WI38 (cell line): ENCODE measurements around the gene FGFBP1.

Experiments used
- H3K4me3 ChIP-seq: 2 replicates; pipeline ENCODE4 v1.5.1; 2011; ENCODE audit warnings: low read depth, mild to moderate bottlenecking, control low read depth, low read length
- TF ChIP-seq, protein P1 (sequence below): IDR thresholded peaks from 2 replicates; pipeline ENCODE4 v1.5.1; 2012; ENCODE audit warnings: low read depth, mild to moderate bottlenecking, control low read depth, low read length

FGFBP1 gene

DNA sequence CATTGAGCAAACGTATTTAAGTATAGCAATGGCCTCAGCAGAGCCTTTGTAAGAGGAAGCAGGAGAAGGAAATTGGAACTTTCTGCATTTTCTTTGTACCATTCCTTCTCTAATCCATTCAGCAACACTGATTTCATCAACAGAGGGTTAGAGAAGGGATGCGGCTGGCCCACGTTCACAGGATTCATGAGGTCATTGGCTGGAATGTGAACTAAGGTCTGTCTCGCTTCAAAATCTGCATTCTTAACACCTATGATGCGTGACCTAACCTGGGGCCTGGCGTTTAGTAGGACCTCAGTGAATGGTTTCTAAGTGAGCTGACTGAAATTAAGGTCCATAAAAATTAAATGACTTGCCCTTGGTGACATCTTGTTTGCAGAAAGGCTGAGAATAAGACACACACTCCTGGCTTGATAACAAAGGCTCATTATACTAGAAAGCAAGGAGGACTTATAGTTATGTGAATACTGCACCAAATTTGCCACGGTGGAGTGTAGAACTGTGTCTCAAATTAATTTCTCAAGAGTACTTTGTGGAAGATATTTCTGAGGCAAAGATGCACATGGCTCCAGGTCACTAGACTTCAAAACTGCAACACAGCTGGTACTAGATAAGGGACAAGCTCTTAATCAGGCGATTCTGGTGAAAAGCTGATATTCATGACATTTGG, 25.4 kb downstream of the FGFBP1 start:
- H3K4me3 ChIP-seq = no peak overlapping the region
- TF ChIP-seq, protein P1, sequence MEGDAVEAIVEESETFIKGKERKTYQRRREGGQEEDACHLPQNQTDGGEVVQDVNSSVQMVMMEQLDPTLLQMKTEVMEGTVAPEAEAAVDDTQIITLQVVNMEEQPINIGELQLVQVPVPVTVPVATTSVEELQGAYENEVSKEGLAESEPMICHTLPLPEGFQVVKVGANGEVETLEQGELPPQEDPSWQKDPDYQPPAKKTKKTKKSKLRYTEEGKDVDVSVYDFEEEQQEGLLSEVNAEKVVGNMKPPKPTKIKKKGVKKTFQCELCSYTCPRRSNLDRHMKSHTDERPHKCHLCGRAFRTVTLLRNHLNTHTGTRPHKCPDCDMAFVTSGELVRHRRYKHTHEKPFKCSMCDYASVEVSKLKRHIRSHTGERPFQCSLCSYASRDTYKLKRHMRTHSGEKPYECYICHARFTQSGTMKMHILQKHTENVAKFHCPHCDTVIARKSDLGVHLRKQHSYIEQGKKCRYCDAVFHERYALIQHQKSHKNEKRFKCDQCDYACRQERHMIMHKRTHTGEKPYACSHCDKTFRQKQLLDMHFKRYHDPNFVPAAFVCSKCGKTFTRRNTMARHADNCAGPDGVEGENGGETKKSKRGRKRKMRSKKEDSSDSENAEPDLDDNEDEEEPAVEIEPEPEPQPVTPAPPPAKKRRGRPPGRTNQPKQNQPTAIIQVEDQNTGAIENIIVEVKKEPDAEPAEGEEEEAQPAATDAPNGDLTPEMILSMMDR = no peak

DNA sequence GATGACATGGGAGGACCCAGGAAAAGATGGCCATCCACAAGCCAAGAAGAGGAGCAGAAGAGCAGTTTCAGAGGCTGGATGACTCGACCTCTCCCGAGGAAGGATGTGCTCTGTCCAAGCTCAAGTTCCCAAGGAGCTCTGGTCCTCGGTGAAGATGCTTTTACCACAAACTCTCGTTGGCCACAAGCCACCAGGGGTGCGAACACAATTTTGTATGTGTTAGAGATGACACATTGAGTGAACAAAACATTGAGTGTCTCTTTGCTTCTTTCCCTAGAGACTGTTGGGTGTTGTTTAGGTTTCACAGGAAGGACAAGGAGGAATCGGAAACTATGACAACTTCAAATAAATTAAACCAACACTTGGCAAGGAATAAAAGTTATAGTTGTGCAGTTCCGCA, 26.3 kb downstream of the FGFBP1 start:
- TF ChIP-seq, protein P1 = no peak
- H3K4me3 ChIP-seq = no peak overlapping the region

DNA sequence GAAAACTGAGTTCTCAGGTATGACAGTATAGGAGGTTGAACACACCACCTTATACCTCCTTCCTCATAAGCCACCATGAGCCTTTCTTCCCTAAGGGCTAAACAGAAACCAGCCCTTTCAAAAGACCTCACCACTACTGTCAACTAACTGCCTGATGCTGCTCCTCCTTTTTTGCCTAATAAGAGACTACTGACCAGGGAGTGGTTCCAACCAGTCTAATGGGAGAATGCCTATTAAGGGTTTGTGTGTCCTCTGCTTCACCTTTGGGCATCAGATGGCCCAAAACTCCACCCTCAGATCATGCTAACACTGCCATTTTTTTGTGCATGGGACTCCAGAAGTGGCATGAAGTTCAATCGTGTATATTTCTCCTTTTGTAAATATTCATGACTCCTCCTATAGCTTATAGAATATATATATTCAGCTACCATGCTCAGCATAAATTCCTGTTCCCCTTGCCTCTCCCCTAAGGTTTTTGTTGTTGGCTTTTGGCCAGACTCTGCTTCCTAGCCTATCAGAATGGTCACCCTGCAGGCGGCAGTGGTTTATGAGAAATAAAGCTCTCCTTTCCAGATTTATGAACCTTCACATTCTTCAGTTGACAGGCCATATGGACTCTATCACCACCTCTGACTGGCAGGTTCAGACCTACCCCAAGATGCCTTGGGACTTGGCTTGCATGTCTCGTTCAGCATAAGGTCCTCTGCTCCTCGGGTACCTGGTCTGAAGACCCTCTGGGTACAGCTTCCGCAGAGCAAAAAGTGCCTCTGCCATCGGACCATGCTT, 28.2 kb downstream of the FGFBP1 start:
- TF ChIP-seq, protein P1 = no peak
- H3K4me3 ChIP-seq = no peak overlapping the region

DNA sequence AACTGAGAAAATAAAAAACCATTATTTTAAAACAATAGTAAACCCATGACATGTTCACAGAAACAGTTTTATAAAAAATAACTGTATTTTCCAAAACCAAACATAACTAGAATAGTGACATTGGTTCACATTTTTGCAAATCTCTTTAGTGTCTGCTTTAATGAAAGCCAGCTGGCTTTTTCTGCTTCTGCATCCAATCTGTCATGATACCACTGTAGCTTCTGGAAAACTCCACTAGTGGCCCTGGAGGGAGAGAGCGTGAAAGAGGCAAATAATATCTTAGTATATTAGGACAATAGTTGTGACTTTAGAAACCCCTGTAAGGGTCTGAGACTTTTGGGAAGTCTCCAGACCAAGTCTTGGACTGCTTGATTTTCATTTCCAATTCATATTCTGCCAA, 31.1 kb downstream of the FGFBP1 start:
- H3K4me3 ChIP-seq = no peak overlapping the region
- TF ChIP-seq, protein P1 = no peak

DNA sequence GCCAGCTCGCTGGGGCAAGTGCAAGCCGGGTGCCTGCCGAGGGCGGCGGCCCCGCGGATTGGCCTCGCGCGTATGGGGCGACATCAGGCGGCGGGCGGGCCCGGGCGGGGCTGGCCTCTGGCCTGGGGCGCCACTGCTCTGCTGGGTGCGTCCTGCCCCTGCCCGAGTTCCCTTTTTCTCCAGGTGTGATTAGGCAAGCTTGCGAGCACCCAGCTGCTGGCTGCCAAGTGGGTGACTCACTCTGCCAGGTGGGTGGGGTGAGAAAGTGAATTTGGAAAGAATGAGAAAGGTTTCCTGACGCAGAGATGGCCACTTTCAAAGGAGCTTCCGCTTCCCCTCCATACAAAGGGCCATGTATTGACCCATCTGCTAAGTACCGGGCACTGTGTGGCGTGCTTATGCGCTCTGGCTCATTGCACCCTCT, 32.5 kb downstream of the FGFBP1 start:
- H3K4me3 ChIP-seq = no peak overlapping the region
- TF ChIP-seq, protein P1 = no peak

DNA sequence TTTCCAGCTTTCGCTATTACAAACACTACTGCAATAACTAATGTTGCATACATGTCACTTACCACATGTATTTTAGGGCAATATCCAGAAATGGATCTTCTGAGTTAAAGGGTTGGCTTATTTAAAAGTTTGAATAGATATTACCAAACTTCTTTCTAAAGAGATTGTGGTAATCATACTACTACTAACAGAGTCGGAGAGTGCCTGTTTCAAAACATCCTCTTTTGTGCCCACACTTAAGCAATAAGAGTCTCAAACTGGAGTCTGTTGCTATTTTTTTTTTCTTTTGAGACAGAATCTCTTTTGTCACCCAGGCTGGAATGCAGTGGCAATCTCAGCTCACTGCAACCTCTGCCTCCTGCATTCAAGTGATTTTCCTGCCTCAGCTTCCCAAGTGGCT, 35.8 kb downstream of the FGFBP1 start:
- TF ChIP-seq, protein P1 = no peak

DNA sequence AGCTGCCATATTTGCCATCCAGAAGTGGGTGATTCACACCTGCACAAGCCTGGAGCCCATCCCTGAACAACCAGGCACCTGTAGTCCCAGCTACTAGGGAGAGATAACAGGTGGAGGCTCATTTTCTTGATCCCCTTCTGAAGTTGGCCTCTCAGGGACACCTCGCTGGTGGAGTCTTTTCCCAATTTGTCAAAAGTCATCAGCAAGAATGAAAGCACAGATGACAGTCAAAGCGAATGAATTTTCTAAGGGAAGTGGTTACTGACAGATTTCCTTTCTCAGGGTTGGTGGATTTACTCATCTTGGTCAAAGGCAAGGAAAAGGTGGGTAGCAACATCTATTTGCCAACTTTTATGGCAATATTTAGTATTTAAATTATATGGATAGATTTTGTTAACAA, 36.5 kb downstream of the FGFBP1 start:
- H3K4me3 ChIP-seq = no peak overlapping the region
- TF ChIP-seq, protein P1 = no peak

More for the DNA sequence above, 35.8 kb downstream of the FGFBP1 start:
- no peak overlapping the region for H3K4me3 ChIP-seq
